Measurements from ENCODE around the gene CGB1. TPM values are rescaled to one million over a fixed set of nuclear protein-coding genes. Genes with fewer than 3 reads are reported as not detected.

Gene CGB1
- total and polyA plus RNA-seq, 8 donors, result not detected

- WGBS, 2 donors, result 86% methylated on average over 22 of the region's 22 CpGs
- no peaks in the 10 kb centered on the region for H3K36me3 ChIP-seq
Observed at GRCh38 chr19:48991011-48991609, 45.6 kb downstream of the CGB1 start.

GRCh38 chr19:48990400-48990799, 46.3 kb downstream of the CGB1 start:
- WGBS, 2 donors, result 80 to 83% methylated on average over 4 of the region's 4 CpGs

More at GRCh38 chr19:48991011-48991609, 45.6 kb downstream of the CGB1 start:
- no peak for FAIRE-seq
- Histone ChIP-seq H3K27ac (no peak overlapping the region), H3K4me3 (no peak overlapping the region), H3K9me3 (no peaks in the 10 kb centered on the region), H3K27me3 (no peaks in the 10 kb centered on the region), H3K4me1 (peaks cover 5 to 15% (median 6%) of the 10 kb centered on the region in 3 donors)
- ATAC-seq, result no peak
- peak in 1 of 6 donors; percentile 25 for DNase-seq
- TF ChIP-seq CTCF (IDR thresholded peaks at IDR 0.05), result no peak
- intact Hi-C loops (cut with DNase I), result no loop called here

GRCh38 chr19:48989701-48990291, 46.9 kb downstream of the CGB1 start:
- WGBS, 2 donors, result 82 to 88% methylated on average over 17 of the region's 17 CpGs

More at GRCh38 chr19:48990400-48990799, 46.3 kb downstream of the CGB1 start:
- H3K4me3 ChIP-seq, result no peak overlapping the region
- H3K27ac ChIP-seq, result no peak overlapping the region
- H3K27me3 ChIP-seq, result no peaks in the 10 kb centered on the region
- no peak for FAIRE-seq
- H3K36me3 ChIP-seq, result no peaks in the 10 kb centered on the region
- H3K9me3 ChIP-seq, result no peaks in the 10 kb centered on the region
- TF ChIP-seq CTCF (IDR thresholded peaks at IDR 0.05), result no peak
- no peak for DNase-seq
- intact Hi-C loops (cut with DNase I), result no loop called here
- peaks cover 5 to 15% (median 6%) of the 10 kb centered on the region in 3 donors for H3K4me1 ChIP-seq
- no peak for ATAC-seq

GRCh38 chr19:48988860-48989259, 47.8 kb downstream of the CGB1 start:
- no peaks in the 10 kb centered on the region for H3K9me3 ChIP-seq
- peaks cover 0 to 8% (median 0%) of the 10 kb centered on the region in 3 donors for H3K36me3 ChIP-seq
- FAIRE-seq (no peak), DNase-seq (no peak), ATAC-seq (no peak)
- 93 to 94% methylated on average over 9 of the region's 9 CpGs for WGBS, 2 donors
- no peak overlapping the region for H3K27ac ChIP-seq
- intact Hi-C loops (cut with DNase I), result no loop called here
- H3K4me3 ChIP-seq, result no peak overlapping the region
- H3K4me1 ChIP-seq, result peaks cover 0 to 7% (median 0%) of the 10 kb centered on the region in 3 donors
- no peaks in the 10 kb centered on the region for H3K27me3 ChIP-seq
- TF ChIP-seq CTCF (IDR thresholded peaks at IDR 0.05), result no peak

More at GRCh38 chr19:48989701-48990291, 46.9 kb downstream of the CGB1 start:
- no peak overlapping the region for H3K4me3 ChIP-seq
- no peaks in the 10 kb centered on the region for H3K27me3 ChIP-seq
- H3K9me3 ChIP-seq, result no peaks in the 10 kb centered on the region
- FAIRE-seq (no peak), ATAC-seq (no peak), DNase-seq (no peak)
- H3K4me1 ChIP-seq, result peaks cover 5 to 14% (median 6%) of the 10 kb centered on the region in 3 donors
- H3K27ac ChIP-seq, result no peak overlapping the region
- peaks cover 0 to 5% (median 0%) of the 10 kb centered on the region in 3 donors for H3K36me3 ChIP-seq
- intact Hi-C loops (cut with DNase I), result no loop called here
- TF ChIP-seq CTCF (IDR thresholded peaks at IDR 0.05), result no peak

GRCh38 chr19:48988286-48988685, 48.4 kb downstream of the CGB1 start:
- no peaks in the 10 kb centered on the region for H3K9me3 ChIP-seq
- H3K36me3 ChIP-seq, result peaks cover 0 to 8% (median 0%) of the 10 kb centered on the region in 3 donors
- DNase-seq, result no peak
- intact Hi-C loops (cut with DNase I), result no loop called here
- 93 to 97% methylated on average over 7 of the region's 7 CpGs for WGBS, 2 donors
- H3K4me1 ChIP-seq, result peaks cover 0 to 7% (median 0%) of the 10 kb centered on the region in 3 donors
- no peak overlapping the region for H3K27ac ChIP-seq
- H3K4me3 ChIP-seq, result no peak overlapping the region
- no peak for ATAC-seq
- TF ChIP-seq CTCF (IDR thresholded peaks at IDR 0.05), result no peak
- no peak for FAIRE-seq
- H3K27me3 ChIP-seq, result no peaks in the 10 kb centered on the region
